Cardiac muscle cell (in vitro differentiated cells and primary cell): ENCODE measurements around the gene MBNL1. TPM values are rescaled to one million over a fixed set of nuclear protein-coding genes. Genes with fewer than 3 reads are reported as not detected.
A peak's percentile ranks its signal among the peaks of the same experiment; 100 is the strongest.

Experiments
- DNase-seq, 2 donors: peaks; one replicate each; pipeline versions ENCODE4 v3.0.0 to v3.0.0-alpha.2; 2010 to 2017; ENCODE audit warnings: low read depth in 1 of 2, low spot score in 1 of 2
- H3K27ac ChIP-seq: fragments of 200-600 bp; sonication (generic); 2 replicates; pipeline ENCODE4 v1.5.1; 2016
- H3K27me3 ChIP-seq: fragments of 200-600 bp; sonication (generic); 2 replicates; pipeline ENCODE4 v1.6.0; 2016; ENCODE audit warnings: control low read depth
- H3K36me3 ChIP-seq: fragments of 200-600 bp; sonication (generic); 2 replicates; pipeline ENCODE4 v1.5.1; 2016; ENCODE audit warnings: control low read depth
- H3K4me1 ChIP-seq: fragments of 200-600 bp; sonication (generic); 2 replicates; pipeline ENCODE4 v1.8.1; 2017; ENCODE audit warnings: low read depth, mild to moderate bottlenecking, mixed run types
- H3K4me3 ChIP-seq: fragments of 200-600 bp; sonication (generic); 2 replicates; pipeline ENCODE4 v1.5.1; 2016; ENCODE audit warnings: mild to moderate bottlenecking
- H3K9me3 ChIP-seq: fragments of 200-600 bp; sonication (generic); 2 replicates; pipeline ENCODE4 v1.5.1; 2017; ENCODE audit warnings: low read depth, mild to moderate bottlenecking, control low read depth
- polyA plus RNA-seq: library from polyadenylated mRNA; unstranded; fragments of >200 nt; fragmentation: Nextera tagmentation; extraction: Ambion mirVana; gene quantifications from 2 replicates; pipeline ENCODE4 v1.2.1, GENCODE V29; 2016
- total RNA-seq: library from RNA; depleted of rRNA; stranded (reverse); fragments of >200 nt; gene quantifications from 2 replicates; pipeline ENCODE4 v1.2.3, GENCODE V29; 2016
- TF ChIP-seq, protein P1 (sequence below): IDR thresholded peaks from 2 replicates; pipeline ENCODE4 v1.5.1; 2012; ENCODE audit warnings: low read depth, mild to moderate bottlenecking, low read length

MBNL1 gene
- total and polyA plus RNA-seq, 2 experiments from 2014 or later, result 18.1 to 75.1 TPM

DNA sequence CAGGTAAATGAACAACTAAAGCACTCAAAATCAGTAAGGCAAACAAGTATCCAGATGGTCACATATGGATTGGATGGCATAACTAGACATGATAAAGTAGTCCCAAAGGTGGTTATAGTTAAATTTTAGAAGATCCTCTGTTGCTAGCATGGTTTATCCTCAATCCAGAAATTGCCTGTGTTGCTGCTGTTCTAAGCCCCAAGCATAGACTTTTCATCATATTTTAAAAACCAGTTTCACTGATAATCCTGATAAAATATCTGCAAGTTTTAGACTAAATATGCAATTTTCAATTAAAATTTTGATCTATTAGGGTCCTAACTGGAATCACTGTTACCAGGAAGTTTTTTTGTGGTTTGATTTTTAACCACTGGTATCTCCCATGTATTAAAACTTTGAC lies 35.4 kb downstream of the MBNL1 start:
- DNase-seq, result no peak
- no peak overlapping the region for H3K27ac ChIP-seq
- H3K27me3 ChIP-seq, result no peaks in the 10 kb centered on the region
- H3K4me1 ChIP-seq, result peaks cover 45% of the 10 kb centered on the region
- H3K4me3 ChIP-seq, result no peak overlapping the region
- no peaks in the 10 kb centered on the region for H3K9me3 ChIP-seq
- TF ChIP-seq, protein P1, sequence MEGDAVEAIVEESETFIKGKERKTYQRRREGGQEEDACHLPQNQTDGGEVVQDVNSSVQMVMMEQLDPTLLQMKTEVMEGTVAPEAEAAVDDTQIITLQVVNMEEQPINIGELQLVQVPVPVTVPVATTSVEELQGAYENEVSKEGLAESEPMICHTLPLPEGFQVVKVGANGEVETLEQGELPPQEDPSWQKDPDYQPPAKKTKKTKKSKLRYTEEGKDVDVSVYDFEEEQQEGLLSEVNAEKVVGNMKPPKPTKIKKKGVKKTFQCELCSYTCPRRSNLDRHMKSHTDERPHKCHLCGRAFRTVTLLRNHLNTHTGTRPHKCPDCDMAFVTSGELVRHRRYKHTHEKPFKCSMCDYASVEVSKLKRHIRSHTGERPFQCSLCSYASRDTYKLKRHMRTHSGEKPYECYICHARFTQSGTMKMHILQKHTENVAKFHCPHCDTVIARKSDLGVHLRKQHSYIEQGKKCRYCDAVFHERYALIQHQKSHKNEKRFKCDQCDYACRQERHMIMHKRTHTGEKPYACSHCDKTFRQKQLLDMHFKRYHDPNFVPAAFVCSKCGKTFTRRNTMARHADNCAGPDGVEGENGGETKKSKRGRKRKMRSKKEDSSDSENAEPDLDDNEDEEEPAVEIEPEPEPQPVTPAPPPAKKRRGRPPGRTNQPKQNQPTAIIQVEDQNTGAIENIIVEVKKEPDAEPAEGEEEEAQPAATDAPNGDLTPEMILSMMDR, result no peak
- no peaks in the 10 kb centered on the region for H3K36me3 ChIP-seq

DNA sequence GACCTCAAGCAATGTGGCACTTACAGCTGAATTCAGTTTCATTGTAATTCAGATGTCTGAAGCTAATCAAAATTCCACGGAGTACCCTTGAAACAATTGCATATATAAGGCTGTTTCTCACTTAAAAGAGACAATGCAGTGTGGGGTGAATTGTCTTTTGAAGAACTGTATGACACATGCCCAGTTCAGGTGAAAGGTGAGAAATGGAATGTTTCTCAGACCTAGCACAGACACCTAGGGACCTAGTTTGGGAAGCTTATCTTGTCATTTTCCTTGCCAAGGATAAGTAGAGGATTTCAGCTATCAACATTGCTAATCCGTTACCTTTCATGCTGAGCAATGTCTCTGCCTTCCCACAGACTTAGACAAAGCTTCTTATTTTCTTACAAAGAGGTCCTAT lies 36.3 kb downstream of the MBNL1 start:
- TF ChIP-seq, protein P1, result no peak
- Histone ChIP-seq H3K27me3 (no peaks in the 10 kb centered on the region), H3K9me3 (no peaks in the 10 kb centered on the region), H3K36me3 (no peaks in the 10 kb centered on the region), H3K27ac (no peak overlapping the region), H3K4me1 (peaks cover 40% of the 10 kb centered on the region), H3K4me3 (no peak overlapping the region)
- DNase-seq, result no peak

DNA sequence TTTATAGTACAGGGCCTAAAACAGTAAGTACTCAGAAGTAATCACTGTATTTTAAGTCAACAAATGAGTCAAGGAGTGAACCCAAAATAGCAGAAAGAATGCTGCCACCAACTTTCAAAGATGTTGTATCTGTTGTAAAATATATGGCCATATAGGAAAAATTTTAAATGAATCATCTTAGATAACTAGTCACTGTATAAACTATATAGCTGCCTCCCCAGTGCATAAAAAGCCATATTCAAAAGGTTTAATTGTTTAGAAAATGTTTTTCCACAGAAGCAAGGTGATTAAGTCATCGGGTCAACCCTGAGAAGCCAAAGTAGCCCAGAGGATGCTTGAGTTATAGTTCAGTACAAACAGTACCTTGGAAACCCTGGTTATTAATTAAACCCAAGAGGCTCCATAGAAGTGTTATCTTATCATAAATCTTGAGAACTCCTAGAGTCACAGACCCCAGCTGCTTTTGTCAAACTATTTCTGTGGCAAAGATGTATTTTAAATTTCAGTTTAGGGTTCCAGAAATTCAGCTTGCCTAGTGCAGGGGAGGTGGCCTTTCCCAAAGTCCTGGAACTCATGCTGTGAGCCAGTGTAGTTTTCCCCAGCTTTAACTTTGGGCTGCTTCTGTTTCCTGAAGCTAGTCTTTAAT lies 39.2 kb downstream of the MBNL1 start:
- Histone ChIP-seq H3K4me3 (no peak overlapping the region), H3K27me3 (no peaks in the 10 kb centered on the region), H3K4me1 (peaks cover 26% of the 10 kb centered on the region), H3K27ac (peak overlapping the region; percentile 6), H3K36me3 (no peaks in the 10 kb centered on the region), H3K9me3 (no peaks in the 10 kb centered on the region)
- no peak for DNase-seq
- TF ChIP-seq, protein P1, result no peak

DNA sequence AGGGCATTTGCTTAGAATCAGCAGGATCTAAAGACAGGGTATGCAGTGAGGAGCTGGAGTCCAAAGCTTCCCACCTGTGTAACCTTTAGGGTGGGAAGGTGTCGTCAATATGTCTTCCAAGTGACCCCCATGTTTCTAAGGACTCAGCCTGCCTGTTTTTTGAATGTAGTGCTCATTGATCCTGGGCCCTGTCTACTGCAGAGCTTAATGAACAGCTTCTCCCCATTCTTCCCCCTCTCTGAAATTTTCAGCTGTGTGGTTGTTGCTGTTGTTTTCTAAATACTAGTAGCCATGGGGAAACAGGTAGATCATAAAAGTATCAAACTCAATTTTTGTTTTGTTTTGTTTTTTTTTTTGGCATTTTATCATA lies 39.7 kb downstream of the MBNL1 start:
- no peaks in the 10 kb centered on the region for H3K9me3 ChIP-seq
- H3K4me3 ChIP-seq, result no peak overlapping the region
- H3K27ac ChIP-seq, result peak overlapping the region; percentile 6
- H3K4me1 ChIP-seq, result peaks cover 21% of the 10 kb centered on the region
- no peaks in the 10 kb centered on the region for H3K27me3 ChIP-seq
- no peak for DNase-seq
- TF ChIP-seq, protein P1, result no peak
- H3K36me3 ChIP-seq, result no peaks in the 10 kb centered on the region

DNA sequence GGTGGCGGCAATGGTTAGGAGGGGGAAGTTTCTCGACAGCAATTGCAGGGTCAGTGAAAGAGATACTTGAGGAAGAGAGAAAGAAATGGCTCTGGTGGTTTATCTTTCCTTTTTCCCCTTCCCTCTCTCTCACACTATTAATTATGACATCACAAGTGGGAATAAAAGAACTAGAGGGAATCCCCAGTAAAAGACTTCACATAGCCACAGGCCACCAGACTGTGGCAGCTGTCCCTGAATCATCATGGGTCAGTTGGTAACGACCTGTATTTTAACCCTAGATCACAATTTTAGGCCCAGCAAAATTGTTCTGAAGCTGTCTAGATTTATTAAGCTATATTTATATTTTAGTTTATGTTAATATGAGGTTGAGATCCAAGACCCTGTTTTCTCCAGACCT lies 40.3 kb downstream of the MBNL1 start:
- Histone ChIP-seq H3K4me3 (no peak overlapping the region), H3K4me1 (peaks cover 16% of the 10 kb centered on the region), H3K9me3 (no peaks in the 10 kb centered on the region), H3K27ac (no peak overlapping the region), H3K36me3 (no peaks in the 10 kb centered on the region), H3K27me3 (no peaks in the 10 kb centered on the region)
- TF ChIP-seq, protein P1, result no peak
- DNase-seq, result no peak
